ENCODE data around the gene MICALL2.
"Not testable (repeated sequence)": the region's sequence is repeated elsewhere in the genome, so short reads cannot be mapped to it uniquely, and the experiment has no call there.

MICALL2 gene

GRCh38 chr7:1445341-1445740 is 13.9 kb downstream of the MICALL2 start:
- Mint-ChIP-seq H3K36me3 (ENCODE audit: insufficient read depth) (no peaks in the 10 kb centered on the region), H3K27me3 (no peaks in the 10 kb centered on the region), H3K4me3 (no peak overlapping the region), H3K4me1 (ENCODE audit: low read depth in 2 of 2) (no peaks in the 10 kb centered on the region), H3K27ac (peak overlapping the region; percentile 49 to 51), H3K9me3 (no peaks in the 10 kb centered on the region)
- DNase-seq, result no peak
- no peak for ATAC-seq (replicated peaks)

- ATAC-seq (replicated peaks) (no peak), DNase-seq (no peak)
- H3K9me3 Mint-ChIP-seq, result no peaks in the 10 kb centered on the region
- no peaks in the 10 kb centered on the region for H3K36me3 Mint-ChIP-seq (ENCODE audit: insufficient read depth)
- H3K4me3 Mint-ChIP-seq, result no peak overlapping the region
- H3K4me1 Mint-ChIP-seq (ENCODE audit: low read depth in 2 of 2), result no peaks in the 10 kb centered on the region
- no peaks in the 10 kb centered on the region for H3K27me3 Mint-ChIP-seq
- no peak overlapping the region for H3K27ac Mint-ChIP-seq
These were observed 14.3 kb downstream of the MICALL2 start for GRCh38 chr7:1444925-1445322.

- Mint-ChIP-seq H3K9me3 (no peaks in the 10 kb centered on the region), H3K4me1 (ENCODE audit: low read depth in 2 of 2) (no peaks in the 10 kb centered on the region), H3K36me3 (ENCODE audit: insufficient read depth) (no peaks in the 10 kb centered on the region), H3K27ac (no peak overlapping the region), H3K27me3 (no peaks in the 10 kb centered on the region), H3K4me3 (no peak overlapping the region)
- ATAC-seq (replicated peaks), result no peak
- no peak for DNase-seq
These were observed 14.9 kb downstream of the MICALL2 start for GRCh38 chr7:1444214-1444924.

- H3K27me3 Mint-ChIP-seq; H3K36me3 Mint-ChIP-seq (ENCODE audit: insufficient read depth); DNase-seq; ATAC-seq (replicated peaks); H3K4me1 Mint-ChIP-seq (ENCODE audit: low read depth in 2 of 2); H3K9me3 Mint-ChIP-seq; H3K4me3 Mint-ChIP-seq; H3K27ac Mint-ChIP-seq: not testable (repeated sequence)
These were observed 15.6 kb downstream of the MICALL2 start for GRCh38 chr7:1443587-1444200.

- Mint-ChIP-seq H3K4me3 (no peak overlapping the region), H3K36me3 (ENCODE audit: insufficient read depth) (no peaks in the 10 kb centered on the region), H3K4me1 (ENCODE audit: low read depth in 2 of 2) (no peaks in the 10 kb centered on the region), H3K27ac (no peak overlapping the region), H3K27me3 (no peaks in the 10 kb centered on the region), H3K9me3 (no peaks in the 10 kb centered on the region)
- DNase-seq (no peak), ATAC-seq (replicated peaks) (no peak)
These were observed 16.7 kb downstream of the MICALL2 start for GRCh38 chr7:1442355-1443124.

- DNase-seq, result no peak
- no peaks in the 10 kb centered on the region for H3K4me1 Mint-ChIP-seq (ENCODE audit: low read depth in 2 of 2)
- H3K27me3 Mint-ChIP-seq, result no peaks in the 10 kb centered on the region
- H3K36me3 Mint-ChIP-seq (ENCODE audit: insufficient read depth), result no peaks in the 10 kb centered on the region
- H3K9me3 Mint-ChIP-seq, result no peaks in the 10 kb centered on the region
- ATAC-seq (replicated peaks), result no peak
- H3K4me3 Mint-ChIP-seq, result no peak overlapping the region
- H3K27ac Mint-ChIP-seq, result no peak overlapping the region
These were observed 17.5 kb downstream of the MICALL2 start for GRCh38 chr7:1441615-1442354.

- H3K4me1 Mint-ChIP-seq (ENCODE audit: low read depth in 2 of 2), result no peaks in the 10 kb centered on the region
These were observed 18.6 kb downstream of the MICALL2 start for GRCh38 chr7:1440620-1441019.

GRCh38 chr7:1439373-1440363 is 19.6 kb downstream of the MICALL2 start:
- H3K27me3 Mint-ChIP-seq, result no peaks in the 10 kb centered on the region
- DNase-seq (no peak), ATAC-seq (replicated peaks) (no peak)
- H3K27ac Mint-ChIP-seq, result no peak overlapping the region
- H3K36me3 Mint-ChIP-seq (ENCODE audit: insufficient read depth), result no peaks in the 10 kb centered on the region
- no peaks in the 10 kb centered on the region for H3K9me3 Mint-ChIP-seq
- no peak overlapping the region for H3K4me3 Mint-ChIP-seq
- H3K4me1 Mint-ChIP-seq (ENCODE audit: low read depth in 2 of 2), result no peaks in the 10 kb centered on the region

More at GRCh38 chr7:1440620-1441019, 18.6 kb downstream of the MICALL2 start:
- no peak for DNase-seq
- ATAC-seq (replicated peaks), result no peak
- Mint-ChIP-seq H3K36me3 (ENCODE audit: insufficient read depth) (no peaks in the 10 kb centered on the region), H3K9me3 (no peaks in the 10 kb centered on the region), H3K27me3 (no peaks in the 10 kb centered on the region), H3K4me3 (no peak overlapping the region), H3K27ac (no peak overlapping the region)

- H3K4me1 Mint-ChIP-seq (ENCODE audit: low read depth in 2 of 2), result no peaks in the 10 kb centered on the region
- H3K36me3 Mint-ChIP-seq (ENCODE audit: insufficient read depth), result no peaks in the 10 kb centered on the region
- no peaks in the 10 kb centered on the region for H3K9me3 Mint-ChIP-seq
- DNase-seq (no peak), ATAC-seq (replicated peaks) (no peak)
- H3K27ac Mint-ChIP-seq, result no peak overlapping the region
- no peak overlapping the region for H3K4me3 Mint-ChIP-seq
- H3K27me3 Mint-ChIP-seq, result no peaks in the 10 kb centered on the region
These were observed 20.4 kb downstream of the MICALL2 start for GRCh38 chr7:1438821-1439220.

GRCh38 chr7:1438208-1438607 is 21.1 kb downstream of the MICALL2 start:
- Mint-ChIP-seq H3K4me1 (ENCODE audit: low read depth in 2 of 2) (no peaks in the 10 kb centered on the region), H3K4me3 (no peak overlapping the region), H3K9me3 (no peaks in the 10 kb centered on the region), H3K36me3 (ENCODE audit: insufficient read depth) (no peaks in the 10 kb centered on the region), H3K27ac (no peak overlapping the region), H3K27me3 (no peaks in the 10 kb centered on the region)
- DNase-seq, result no peak
- ATAC-seq (replicated peaks), result no peak

- ATAC-seq (replicated peaks), result no peak
- no peak overlapping the region for H3K27ac Mint-ChIP-seq
- DNase-seq, result no peak
- H3K4me1 Mint-ChIP-seq (ENCODE audit: low read depth in 2 of 2), result peaks cover 4 to 5% of the 10 kb centered on the region in 2 donors
- peaks cover 5 to 7% of the 10 kb centered on the region in 2 donors for H3K27me3 Mint-ChIP-seq
- H3K36me3 Mint-ChIP-seq (ENCODE audit: insufficient read depth), result no peaks in the 10 kb centered on the region
- no peak overlapping the region for H3K4me3 Mint-ChIP-seq
- no peaks in the 10 kb centered on the region for H3K9me3 Mint-ChIP-seq
These were observed 22.0 kb downstream of the MICALL2 start for GRCh38 chr7:1437155-1437880.

- Mint-ChIP-seq H3K4me1 (ENCODE audit: low read depth in 2 of 2) (peaks cover 4 to 6% of the 10 kb centered on the region in 2 donors), H3K36me3 (ENCODE audit: insufficient read depth) (no peaks in the 10 kb centered on the region), H3K9me3 (no peaks in the 10 kb centered on the region), H3K4me3 (no peak overlapping the region), H3K27ac (no peak overlapping the region), H3K27me3 (peaks cover 8 to 14% of the 10 kb centered on the region in 2 donors)
- DNase-seq (no peak), ATAC-seq (replicated peaks) (no peak)
These were observed 22.7 kb downstream of the MICALL2 start for GRCh38 chr7:1436608-1437007.
